HG03342 (cell line): ENCODE data around the gene C6orf132.

Experiments
- ATAC-seq: cut with Tn5 transposase; IDR thresholded peaks from one replicate; pipeline ENCODE4 v1.9.1; 2021; ENCODE audit warnings: mild to moderate bottlenecking, moderate library complexity; ENCODE audit not compliant: unreplicated experiment

C6orf132 gene

DNA sequence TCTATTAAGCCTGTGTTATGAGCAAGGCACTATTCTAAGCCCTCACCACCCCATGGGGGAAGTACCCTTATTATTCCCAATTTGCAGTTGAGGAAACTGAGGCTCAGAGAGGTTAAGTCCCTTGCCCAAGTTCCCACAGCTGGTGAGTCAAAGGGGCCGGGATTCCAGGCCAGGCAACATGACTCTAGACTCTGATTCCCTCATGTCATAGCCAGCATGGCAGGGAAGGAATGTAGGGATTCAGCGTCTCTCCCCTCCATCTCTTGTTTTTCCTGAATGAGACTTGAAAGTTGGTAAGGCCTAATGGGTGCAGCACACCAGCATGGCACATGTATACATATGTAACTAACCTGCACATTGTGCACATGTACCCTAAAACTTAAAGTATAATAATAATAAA is 6.7 kb downstream of the C6orf132 start:
- ATAC-seq, result no peak

GRCh38 chr6:42135161-42135560 is 7.3 kb downstream of the C6orf132 start:
- no peak for ATAC-seq

DNA sequence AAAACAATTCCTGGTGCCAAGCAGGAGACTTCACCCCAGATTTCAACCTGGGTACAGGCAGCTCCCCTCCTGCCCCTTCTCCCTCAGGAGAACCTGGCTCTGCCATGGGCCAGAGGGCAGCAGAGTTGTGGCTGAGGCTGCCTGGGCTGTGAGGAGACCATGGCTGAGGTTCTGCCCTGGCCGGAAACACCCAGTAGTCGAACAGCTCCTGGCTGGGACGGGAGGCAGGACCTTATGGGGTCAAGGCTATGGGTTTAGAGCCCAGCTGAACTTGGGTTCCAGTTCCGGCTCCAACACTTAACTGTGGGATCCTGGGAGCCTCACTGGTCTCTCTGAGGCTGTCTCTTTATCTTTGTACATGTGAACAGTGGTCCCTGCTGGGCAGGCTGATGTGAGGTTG is 8.5 kb downstream of the C6orf132 start:
- ATAC-seq, result no peak

DNA sequence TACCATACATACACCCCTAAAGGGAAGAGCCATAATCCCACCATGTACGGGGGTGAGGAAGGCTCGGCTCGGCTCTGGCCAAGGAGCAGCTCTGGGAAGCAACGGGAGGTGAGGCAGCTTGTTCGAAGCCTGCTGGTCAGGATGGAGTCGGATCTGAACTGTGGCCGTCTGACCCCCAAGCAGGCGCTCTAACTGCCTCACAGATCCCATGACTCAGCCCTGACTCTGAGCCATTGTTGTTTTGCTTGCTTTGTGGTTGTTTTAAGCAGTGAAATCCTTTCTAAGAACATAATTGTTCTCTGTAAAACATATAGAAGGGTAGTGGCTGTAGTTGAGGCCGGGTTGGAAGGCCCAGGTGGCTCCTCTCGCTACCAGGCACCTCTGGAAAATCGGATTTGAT is 10.9 kb downstream of the C6orf132 start:
- no peak for ATAC-seq

GRCh38 chr6:42129360-42129676 is 13.1 kb downstream of the C6orf132 start:
- no peak for ATAC-seq

- no peak for ATAC-seq
These were observed 13.7 kb downstream of the C6orf132 start for GRCh38 chr6:42128460-42129359.

GRCh38 chr6:42125663-42126062 is 16.8 kb downstream of the C6orf132 start:
- ATAC-seq, result no peak

DNA sequence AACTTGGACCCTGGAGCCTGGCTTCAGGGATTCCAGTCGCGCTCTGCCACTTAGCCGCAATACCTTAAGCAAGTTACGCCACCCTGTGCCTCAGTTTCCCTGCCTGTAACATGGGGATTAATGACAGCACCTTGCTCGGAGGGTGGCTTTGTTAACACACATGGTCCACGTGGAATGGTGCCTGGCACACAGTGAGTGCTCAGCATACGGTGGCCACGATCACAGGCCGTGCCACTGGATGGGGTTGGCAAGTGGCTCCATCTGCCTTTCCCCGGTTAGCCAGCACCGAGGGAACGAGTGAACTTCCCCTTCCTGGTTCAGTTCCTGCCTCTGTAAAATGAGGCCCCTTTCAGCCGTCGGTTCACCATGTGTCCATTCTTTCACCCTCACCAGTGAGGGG is 17.2 kb downstream of the C6orf132 start:
- no peak for ATAC-seq

GRCh38 chr6:42124223-42124836 is 18.1 kb downstream of the C6orf132 start:
- ATAC-seq, result no peak

DNA sequence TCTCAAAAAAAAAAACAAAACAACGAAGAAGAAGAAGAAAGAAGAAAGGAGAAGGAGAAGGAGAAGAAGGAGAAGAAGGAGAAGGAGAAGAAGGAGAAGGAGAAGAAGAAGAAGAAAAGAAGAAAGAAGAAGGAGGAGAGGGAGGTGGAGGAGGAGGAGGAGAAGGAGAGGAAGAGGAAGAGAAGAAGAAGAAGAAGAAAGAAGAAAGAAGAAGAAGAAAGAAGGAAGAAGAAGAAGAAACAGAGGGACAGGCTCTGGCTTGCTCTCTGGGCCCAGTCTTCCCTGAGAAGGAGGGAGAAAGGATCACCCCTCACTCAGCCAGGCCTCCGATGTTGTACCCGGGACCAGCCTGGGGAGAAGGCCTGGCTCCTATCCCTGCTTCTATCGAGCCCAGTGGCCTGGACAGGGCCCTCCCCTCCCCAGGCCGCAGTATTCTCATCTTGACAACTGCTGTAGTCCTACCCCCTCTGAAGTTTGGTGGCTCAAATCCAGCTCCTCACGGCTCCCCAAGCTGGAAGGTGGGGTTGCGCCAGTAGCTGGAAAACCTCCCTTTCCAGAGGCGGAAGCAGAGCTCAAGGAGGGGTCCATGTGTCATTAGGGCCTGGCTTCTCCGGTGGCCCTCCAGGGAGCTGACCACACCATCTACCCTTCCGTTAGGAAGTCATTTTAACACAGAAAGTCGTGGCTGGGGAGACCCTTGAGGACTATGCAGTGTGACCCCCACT is 18.9 kb downstream of the C6orf132 start:
- no peak for ATAC-seq

- ATAC-seq, result no peak
These were observed 21.2 kb downstream of the C6orf132 start for GRCh38 chr6:42120895-42121865.

GRCh38 chr6:42118162-42119001 is 24.0 kb downstream of the C6orf132 start:
- ATAC-seq, result no peak

GRCh38 chr6:42117843-42118161 is 24.6 kb downstream of the C6orf132 start:
- no peak for ATAC-seq

- ATAC-seq, result no peak
These were observed 28.3 kb downstream of the C6orf132 start for GRCh38 chr6:42113936-42114636.

GRCh38 chr6:42112351-42112750 is 30.1 kb downstream of the C6orf132 start:
- ATAC-seq, result no peak

DNA sequence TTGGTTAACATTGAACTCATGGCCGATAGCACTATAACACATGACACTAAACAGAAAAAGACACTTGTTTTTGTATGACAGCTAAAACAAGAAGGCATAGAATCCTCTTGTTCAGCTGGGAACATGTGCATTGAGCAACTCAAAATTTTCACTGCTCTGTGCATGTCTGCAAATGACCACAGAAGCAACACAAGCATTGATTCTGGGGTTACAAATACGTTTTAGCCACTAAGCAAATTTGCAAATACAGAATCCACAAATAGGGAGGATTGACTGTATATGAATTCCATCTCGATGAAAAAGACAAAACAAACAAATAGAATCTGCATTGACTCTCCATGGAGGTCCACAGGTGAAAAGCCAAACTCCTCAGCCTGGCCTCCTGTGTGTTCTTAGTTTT is 31.7 kb downstream of the C6orf132 start:
- no peak for ATAC-seq

GRCh38 chr6:42108071-42108470 is 34.3 kb downstream of the C6orf132 start:
- ATAC-seq, result no peak

- no peak for ATAC-seq
These were observed 36.1 kb downstream of the C6orf132 start for GRCh38 chr6:42106112-42107023.
